Liver (tissue), 3 donors: ENCODE measurements around the gene MYO18B.

Source experiments
- GABPA ChIP-seq, 2 donors: IDR thresholded peaks in 1 of 2; conservative IDR thresholded peaks in 1 of 2; 2 replicates each; pipeline ENCODE4 v1.6.1; 2016; ENCODE audit warnings: antibody characterized with exemption in 2 of 2, mild to moderate bottlenecking in 1 of 2, moderate library complexity in 1 of 2
- JUND ChIP-seq, 2 donors: IDR thresholded peaks; 2 replicates each; pipeline ENCODE4 v1.6.1; 2016; ENCODE audit warnings: antibody characterized with exemption in 2 of 2
- RAD21 ChIP-seq, 2 donors: IDR thresholded peaks; 2 replicates each; pipeline ENCODE4 v1.6.1; 2016; ENCODE audit warnings: antibody characterized with exemption in 2 of 2, mild to moderate bottlenecking in 2 of 2
- SP1 ChIP-seq: IDR thresholded peaks from 2 replicates; pipeline ENCODE4 v1.6.1; 2018; ENCODE audit warnings: antibody characterized with exemption, mild to moderate bottlenecking
- TAF1 ChIP-seq: conservative IDR thresholded peaks from 2 replicates; pipeline ENCODE4 v1.6.1; 2016; ENCODE audit warnings: antibody characterized with exemption, mild to moderate bottlenecking
- YY1 ChIP-seq: IDR thresholded peaks from 2 replicates; pipeline ENCODE4 v1.6.1; 2016; ENCODE audit warnings: antibody characterized with exemption, mild to moderate bottlenecking
- TF ChIP-seq, protein P1 (sequence below): fragments of 150-350 bp; IDR thresholded peaks from 2 replicates; pipeline ENCODE4 v1.5.1; 2017; ENCODE audit warnings: improper control_type of control experiment, low read depth, low read length; ENCODE audit not compliant: missing input control
- TF ChIP-seq, protein P2 (sequence below): IDR thresholded peaks from 2 replicates; pipeline ENCODE4 v1.6.1; 2016; ENCODE audit warnings: antibody characterized with exemption
- TF ChIP-seq, protein P3 (sequence below): IDR thresholded peaks from 2 replicates; pipeline ENCODE4 v1.6.1; 2016; ENCODE audit warnings: antibody characterized with exemption, mild to moderate bottlenecking
- TF ChIP-seq, protein P4 (sequence below): IDR thresholded peaks from 2 replicates; pipeline ENCODE4 v1.6.1; 2016; ENCODE audit warnings: antibody characterized with exemption
- donor health status: healthy.
- donor health status: healthy.

GRCh38 chr22:25818541-25818940, 76.6 kb downstream of the MYO18B start:
- TF ChIP-seq, protein P1, sequence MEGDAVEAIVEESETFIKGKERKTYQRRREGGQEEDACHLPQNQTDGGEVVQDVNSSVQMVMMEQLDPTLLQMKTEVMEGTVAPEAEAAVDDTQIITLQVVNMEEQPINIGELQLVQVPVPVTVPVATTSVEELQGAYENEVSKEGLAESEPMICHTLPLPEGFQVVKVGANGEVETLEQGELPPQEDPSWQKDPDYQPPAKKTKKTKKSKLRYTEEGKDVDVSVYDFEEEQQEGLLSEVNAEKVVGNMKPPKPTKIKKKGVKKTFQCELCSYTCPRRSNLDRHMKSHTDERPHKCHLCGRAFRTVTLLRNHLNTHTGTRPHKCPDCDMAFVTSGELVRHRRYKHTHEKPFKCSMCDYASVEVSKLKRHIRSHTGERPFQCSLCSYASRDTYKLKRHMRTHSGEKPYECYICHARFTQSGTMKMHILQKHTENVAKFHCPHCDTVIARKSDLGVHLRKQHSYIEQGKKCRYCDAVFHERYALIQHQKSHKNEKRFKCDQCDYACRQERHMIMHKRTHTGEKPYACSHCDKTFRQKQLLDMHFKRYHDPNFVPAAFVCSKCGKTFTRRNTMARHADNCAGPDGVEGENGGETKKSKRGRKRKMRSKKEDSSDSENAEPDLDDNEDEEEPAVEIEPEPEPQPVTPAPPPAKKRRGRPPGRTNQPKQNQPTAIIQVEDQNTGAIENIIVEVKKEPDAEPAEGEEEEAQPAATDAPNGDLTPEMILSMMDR = no peak
- TF ChIP-seq, protein P2, sequence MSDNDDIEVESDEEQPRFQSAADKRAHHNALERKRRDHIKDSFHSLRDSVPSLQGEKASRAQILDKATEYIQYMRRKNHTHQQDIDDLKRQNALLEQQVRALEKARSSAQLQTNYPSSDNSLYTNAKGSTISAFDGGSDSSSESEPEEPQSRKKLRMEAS = no peak
- TF ChIP-seq GABPA (IDR thresholded peaks at IDR 0.05 in 1 of 2, conservative IDR thresholded peaks at IDR 0.05 in 1 of 2) = no peak
- TF ChIP-seq RAD21 (IDR thresholded peaks at IDR 0.05) = no peak
- no peak for TF ChIP-seq SP1
- TF ChIP-seq TAF1 = no peak
- TF ChIP-seq YY1 = no peak
- no peak for TF ChIP-seq JUND (IDR thresholded peaks at IDR 0.05)
- TF ChIP-seq, protein P3, sequence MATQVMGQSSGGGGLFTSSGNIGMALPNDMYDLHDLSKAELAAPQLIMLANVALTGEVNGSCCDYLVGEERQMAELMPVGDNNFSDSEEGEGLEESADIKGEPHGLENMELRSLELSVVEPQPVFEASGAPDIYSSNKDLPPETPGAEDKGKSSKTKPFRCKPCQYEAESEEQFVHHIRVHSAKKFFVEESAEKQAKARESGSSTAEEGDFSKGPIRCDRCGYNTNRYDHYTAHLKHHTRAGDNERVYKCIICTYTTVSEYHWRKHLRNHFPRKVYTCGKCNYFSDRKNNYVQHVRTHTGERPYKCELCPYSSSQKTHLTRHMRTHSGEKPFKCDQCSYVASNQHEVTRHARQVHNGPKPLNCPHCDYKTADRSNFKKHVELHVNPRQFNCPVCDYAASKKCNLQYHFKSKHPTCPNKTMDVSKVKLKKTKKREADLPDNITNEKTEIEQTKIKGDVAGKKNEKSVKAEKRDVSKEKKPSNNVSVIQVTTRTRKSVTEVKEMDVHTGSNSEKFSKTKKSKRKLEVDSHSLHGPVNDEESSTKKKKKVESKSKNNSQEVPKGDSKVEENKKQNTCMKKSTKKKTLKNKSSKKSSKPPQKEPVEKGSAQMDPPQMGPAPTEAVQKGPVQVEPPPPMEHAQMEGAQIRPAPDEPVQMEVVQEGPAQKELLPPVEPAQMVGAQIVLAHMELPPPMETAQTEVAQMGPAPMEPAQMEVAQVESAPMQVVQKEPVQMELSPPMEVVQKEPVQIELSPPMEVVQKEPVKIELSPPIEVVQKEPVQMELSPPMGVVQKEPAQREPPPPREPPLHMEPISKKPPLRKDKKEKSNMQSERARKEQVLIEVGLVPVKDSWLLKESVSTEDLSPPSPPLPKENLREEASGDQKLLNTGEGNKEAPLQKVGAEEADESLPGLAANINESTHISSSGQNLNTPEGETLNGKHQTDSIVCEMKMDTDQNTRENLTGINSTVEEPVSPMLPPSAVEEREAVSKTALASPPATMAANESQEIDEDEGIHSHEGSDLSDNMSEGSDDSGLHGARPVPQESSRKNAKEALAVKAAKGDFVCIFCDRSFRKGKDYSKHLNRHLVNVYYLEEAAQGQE = no peak
- TF ChIP-seq, protein P4, sequence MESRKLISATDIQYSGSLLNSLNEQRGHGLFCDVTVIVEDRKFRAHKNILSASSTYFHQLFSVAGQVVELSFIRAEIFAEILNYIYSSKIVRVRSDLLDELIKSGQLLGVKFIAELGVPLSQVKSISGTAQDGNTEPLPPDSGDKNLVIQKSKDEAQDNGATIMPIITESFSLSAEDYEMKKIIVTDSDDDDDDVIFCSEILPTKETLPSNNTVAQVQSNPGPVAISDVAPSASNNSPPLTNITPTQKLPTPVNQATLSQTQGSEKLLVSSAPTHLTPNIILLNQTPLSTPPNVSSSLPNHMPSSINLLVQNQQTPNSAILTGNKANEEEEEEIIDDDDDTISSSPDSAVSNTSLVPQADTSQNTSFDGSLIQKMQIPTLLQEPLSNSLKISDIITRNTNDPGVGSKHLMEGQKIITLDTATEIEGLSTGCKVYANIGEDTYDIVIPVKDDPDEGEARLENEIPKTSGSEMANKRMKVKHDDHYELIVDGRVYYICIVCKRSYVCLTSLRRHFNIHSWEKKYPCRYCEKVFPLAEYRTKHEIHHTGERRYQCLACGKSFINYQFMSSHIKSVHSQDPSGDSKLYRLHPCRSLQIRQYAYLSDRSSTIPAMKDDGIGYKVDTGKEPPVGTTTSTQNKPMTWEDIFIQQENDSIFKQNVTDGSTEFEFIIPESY = no peak
